Muscle of arm (tissue), 12 donors: ENCODE data around the gene SUPT4H1. TPM values are rescaled to one million over a fixed set of nuclear protein-coding genes. Genes with fewer than 3 reads are reported as not detected.

Experiments
- DNase-seq: peaks from one replicate; pipeline ENCODE4 v3.0.0-alpha.2; 2013
- polyA plus RNA-seq, 12 donors: library from polyadenylated mRNA; unstranded; fragments of 120-200 nt; gene quantifications; one replicate each; pipeline ENCODE4 v1.2.1, GENCODE V29; 2013; ENCODE audit not compliant: insufficient read length in 12 of 12

Gene SUPT4H1
- polyA plus RNA-seq, 12 donors: 70.2 to 104 (median 87.3) TPM; not detected in 1

DNA sequence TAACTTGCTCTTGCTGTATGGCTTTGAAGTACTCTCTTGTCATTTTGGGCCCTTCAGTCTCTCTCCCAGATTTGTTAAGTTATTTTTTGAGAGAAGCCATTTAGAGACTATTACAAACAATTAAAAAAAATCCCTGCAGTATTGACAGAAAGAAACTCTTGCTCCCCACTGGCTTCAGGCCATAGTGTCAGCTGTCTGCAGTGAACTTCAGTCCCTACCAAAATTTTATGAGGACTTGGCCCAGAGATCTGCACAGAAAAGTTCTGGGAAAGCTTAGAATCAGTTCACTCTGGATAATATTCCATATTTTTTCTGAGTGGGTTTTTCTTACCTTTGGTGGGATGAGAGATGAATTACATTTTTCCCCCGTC, 30.9 kb upstream of the SUPT4H1 start:
- DNase-seq: peak; percentile 15

DNA sequence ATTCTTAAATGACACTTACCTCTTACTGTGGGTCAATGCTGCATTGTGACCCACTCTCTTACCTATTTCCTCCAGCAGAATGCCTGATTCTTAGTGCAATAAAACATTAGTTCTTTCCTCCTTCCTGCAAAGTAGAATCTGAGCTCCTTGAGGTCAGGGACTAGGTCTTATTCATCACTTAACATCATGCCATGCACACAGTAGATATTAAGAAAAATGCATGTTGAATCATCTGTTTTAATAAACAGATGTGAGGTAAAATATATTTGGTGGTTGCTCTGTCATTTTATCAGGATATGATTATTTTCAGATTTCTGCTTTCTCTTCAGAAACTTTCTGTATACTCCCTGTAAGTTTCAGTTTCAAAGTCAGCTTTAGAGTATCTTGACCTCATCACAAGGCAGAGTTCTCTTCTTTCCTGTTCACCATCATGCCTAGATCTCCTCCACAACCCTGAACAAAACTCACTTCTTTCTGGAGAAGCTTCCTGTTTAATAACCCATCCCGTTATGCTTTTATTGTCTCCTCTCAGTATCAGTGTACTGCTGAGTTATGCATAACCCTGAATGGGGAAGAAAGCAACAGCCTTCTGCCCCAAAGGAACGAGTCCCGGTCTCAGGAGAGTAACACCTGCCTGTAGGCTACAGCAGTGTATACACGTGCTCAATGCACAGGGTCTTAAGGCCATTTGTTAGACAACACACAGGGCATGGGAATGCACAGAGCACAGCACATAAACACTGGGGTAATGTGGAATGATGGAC, 30.3 kb upstream of the SUPT4H1 start:
- DNase-seq: no peak

DNA sequence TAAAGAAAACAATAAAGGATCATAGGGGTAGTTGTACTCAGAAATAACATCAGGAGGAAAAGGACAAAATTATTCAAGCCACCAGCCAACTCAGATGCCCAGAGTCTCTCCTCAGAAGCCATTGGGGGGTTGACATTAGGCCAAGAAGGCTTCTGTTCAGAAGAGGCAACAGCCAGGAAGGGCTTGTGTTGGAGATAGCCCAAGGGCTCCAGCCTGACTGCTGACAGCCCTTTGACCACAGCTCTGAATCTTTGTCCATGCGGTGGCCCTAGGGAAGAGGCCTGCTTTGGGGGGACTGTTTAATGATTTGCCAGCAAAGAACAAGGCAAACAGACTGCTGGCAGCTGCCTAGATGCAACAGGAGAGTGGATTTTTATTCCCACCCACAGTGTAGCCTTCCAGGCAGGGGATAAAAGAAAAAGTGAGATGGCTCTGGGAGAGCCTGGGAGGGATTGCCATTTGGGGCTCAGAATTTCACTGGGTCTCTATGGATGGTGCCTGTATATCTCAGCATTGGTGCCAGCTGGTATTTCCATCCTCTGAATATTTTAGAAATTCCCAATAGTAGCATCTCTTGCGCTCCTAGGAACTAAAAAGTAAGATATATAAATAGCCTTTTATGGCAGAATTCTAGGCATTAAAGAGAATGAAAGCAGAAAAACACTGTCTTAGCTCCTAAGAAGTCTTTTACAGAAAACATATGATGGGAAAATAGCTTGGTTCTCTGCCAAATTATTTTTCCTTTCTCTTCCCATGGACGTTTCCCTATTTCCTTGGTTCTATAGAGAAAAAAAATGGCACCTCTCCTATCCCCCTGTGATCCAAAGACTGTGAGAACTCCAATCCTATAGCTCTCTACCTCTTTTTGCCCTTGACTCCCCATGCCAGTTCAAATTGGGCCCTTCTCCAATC, 29.4 kb upstream of the SUPT4H1 start:
- no peak for DNase-seq

DNA sequence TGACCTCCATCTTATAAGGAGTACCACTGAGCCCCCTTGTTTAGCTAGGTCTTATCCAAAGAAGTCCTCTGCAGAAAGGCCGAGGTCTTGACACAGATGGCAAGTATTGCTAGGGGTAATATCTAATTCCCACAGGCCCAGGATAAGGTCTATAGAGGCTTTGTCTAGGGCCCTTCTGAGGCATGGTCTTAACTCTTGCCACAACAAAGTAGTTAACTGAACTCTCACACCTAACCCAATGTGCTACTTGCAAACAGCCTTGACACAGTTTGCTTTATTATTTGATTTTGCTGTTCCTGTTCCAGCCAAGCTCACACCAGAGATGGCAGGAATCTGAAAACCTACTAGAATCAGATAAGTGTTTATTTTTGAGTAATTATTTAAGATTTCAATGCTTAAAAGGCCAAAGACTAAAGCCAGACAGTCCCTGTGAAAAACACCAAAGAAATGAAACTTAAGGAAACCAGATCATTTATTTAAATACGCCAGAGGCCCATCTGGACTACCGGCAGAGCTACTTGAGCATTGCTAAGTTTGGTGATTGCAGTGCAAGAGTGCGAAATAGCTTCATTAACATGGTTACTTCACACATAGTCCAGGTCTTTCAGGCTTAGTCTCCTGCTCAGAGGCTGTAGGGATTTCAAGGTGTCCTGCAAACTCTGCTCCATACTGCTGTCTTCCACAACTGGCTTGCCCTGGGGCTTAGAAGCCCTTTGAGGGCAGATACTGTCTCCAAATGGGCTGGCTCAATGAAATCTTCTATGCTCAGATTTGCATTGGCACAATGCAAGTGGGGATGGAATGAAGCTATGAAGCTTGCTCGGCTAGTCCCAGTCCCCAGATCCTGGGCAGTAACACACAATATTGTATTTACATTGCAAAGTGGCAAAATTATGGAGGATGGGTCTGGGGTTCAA, 28.5 kb upstream of the SUPT4H1 start:
- DNase-seq: no peak

DNA sequence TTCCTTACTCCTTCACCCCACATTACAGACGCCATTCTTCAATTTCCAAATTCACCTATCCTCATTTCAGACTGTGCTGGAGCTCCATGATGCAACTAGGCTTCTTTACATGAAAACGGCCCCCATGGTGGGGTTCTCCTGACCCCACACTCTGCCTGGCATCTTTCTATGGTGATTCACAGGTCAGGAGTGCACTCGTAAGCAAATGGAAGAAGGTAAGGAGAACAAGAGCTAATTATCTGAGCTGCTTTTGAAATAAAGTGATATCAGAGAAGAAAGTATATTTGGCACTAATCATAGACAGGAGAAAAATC, 27.5 kb upstream of the SUPT4H1 start:
- no peak for DNase-seq

DNA sequence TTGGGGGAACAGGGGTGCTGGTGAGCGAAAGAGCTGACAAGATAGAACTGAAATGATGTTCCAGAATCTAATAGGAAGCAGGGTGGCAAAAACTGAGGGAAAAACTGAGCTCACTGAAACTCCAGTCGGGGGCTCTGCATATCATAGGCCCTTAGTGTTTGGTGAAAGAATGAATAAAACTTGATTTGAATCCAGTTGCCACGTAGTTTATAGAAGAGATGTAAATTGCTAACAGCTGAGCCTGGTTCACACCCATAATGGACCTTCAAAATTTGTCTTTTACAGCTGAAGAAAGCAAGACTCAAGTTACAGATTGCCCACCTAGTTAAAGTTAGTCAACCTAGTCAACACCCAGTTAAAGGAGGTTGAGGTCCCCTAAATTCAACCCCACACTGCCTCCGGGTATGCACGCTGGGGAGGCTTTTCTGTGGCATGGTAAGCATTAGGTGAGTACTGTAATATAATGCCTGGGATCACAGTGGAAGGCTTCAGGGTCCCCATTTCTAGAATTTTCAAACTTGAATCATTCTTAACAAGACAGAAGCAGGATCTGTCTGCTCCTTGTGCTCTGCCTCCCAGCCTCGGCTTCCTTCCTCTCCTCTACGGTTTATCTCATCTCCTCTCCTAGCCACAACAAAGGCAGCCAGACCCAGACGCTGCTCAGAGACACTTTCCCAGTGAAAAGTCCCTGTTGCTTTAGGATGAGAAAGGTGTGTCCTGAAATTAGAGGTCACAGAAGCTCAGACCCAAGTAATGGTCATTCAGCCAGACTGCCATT, 26.9 kb upstream of the SUPT4H1 start:
- no peak for DNase-seq

DNA sequence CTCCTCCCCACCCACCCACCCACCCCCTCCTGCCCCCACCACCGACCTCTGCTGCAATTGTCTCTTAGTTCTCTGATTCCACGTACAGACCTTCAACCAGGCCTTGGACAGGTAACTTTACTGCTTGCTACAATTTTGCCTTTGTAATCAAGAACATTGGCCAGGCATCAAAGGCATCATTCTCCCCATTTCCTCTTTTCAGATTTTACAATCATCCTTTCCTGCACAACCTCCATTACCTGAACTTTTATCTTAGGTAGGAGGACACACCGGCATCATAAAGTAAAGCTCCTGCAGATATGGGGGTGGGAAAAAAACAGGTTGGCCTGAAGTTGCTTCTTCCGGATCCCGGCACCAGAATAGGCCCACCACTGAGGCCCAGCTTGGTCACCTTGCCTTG, 25.7 kb upstream of the SUPT4H1 start:
- no peak for DNase-seq

DNA sequence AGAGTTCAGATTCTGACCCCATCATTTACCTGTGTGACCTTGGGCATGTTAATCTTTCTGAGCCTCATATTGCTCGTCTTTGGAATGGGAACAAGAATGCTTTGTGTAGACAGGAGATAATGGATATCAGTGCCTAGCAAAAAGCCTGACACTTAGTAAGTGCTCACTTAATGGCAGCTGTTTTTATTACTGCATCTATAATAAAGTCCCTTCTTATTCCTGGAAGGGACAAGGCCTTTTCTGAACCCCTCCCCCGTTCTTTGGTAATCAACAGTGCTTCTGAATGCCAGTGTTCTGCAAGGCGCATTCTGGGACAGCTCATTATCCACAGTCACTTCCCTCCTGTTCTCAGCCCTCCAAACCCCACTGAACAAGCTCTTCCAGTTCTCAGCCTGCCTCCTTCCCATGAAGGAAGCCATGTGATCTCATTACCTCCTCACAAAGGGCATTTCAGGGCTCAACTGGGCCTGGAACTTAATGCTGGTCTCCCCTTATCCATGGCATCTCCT, 25.1 kb upstream of the SUPT4H1 start:
- DNase-seq: no peak

DNA sequence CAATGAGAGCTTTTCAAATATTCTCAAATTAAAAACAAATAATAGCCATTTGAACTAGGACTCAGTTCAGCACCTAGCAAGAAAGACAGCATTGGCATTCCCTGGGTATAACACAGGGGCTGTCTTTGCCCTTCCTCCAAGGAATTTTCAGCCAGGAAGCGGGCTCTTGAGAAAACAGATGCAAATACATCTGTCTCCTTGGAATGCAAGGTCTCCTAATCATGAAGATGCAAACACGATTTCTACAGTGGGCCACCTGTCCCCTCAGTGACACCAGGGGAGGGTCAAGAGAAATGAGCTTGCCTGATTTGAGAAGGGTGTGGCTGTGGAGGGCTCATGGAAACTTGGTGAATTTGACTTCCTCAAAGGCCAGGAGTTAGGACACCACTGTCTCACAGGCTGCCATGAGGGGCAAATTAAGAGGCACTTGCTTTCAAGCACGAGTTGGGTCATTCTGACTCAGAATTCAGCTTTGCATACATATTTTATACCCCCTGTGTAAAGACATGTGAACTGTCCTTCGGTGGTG, 24.5 kb upstream of the SUPT4H1 start:
- DNase-seq: no peak

DNA sequence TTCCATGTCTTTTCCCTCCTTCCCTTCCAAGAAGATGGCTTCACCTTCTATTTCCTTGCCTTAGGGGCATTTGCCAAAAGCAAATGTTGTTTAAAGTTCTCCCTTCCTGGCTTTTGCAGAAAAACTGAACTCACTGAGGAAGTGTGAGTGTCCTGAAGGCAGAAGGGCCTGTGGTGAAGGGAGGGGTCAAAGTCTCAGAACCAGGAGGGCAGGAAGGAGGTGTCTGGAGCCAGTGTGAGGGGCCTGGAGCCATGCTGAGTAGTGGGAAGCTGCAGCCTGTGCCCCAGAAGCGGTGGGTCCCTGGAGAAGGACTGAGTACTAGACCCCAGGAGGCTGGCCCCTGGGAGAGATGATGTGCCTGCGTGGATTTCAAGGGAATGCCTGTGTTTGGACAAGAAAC, 23.8 kb upstream of the SUPT4H1 start:
- no peak for DNase-seq

DNA sequence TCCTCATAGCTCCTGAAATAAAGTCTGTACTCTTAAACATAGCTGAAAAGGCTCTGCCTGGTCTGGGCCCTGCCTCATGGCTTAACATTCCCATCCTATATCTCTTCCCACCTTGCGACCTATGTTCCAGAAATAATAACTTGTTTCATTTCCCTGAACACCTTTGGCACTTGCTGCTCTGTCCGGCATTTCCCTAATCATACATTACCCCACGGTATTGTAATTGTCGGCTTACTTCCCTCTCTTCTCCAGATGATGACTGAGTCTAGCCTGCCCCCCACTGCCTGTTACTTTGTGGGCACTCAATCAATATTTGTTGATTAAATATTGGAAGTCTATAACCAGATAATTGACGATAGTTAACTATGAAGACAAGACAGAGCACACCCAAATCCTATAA, 23.3 kb upstream of the SUPT4H1 start:
- no peak for DNase-seq

DNA sequence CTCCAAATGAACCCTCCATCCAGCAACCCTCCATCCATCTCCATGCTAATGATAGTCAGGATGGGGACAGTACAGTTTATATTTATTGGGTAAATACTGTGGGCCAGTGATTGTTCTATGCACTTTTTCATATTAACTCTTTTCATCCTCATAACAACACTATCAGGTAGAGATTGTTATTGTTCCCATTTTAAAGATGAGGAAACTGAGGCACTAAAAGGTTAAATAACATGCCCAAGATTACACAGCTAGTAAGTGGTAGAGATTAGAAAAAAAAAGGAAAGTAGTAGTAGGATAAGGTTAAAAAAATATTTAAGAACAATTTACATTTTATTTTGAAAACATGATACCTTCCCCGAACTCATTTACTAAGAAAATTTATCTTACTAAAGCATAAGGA, 21.9 kb upstream of the SUPT4H1 start:
- DNase-seq: no peak

DNA sequence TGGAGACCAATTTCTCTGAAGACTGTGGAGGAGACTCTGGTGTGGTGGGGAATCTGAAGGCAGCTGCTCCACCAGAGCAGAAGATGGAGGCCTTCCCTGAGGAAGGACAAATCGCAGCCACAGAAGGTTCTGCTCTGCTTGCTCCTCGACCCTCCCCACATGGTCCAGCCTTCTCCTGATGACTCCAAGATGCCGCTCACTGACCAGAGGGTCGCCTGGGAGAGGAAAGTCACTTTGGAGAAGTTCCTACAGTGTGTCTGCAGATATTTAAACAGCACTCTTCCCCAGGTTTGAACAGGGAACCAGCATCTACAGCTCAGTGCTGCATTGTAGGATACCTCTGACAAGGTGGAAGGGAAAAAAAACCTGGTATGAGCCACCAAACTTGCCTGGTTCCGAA, 21.0 kb upstream of the SUPT4H1 start:
- DNase-seq: no peak

DNA sequence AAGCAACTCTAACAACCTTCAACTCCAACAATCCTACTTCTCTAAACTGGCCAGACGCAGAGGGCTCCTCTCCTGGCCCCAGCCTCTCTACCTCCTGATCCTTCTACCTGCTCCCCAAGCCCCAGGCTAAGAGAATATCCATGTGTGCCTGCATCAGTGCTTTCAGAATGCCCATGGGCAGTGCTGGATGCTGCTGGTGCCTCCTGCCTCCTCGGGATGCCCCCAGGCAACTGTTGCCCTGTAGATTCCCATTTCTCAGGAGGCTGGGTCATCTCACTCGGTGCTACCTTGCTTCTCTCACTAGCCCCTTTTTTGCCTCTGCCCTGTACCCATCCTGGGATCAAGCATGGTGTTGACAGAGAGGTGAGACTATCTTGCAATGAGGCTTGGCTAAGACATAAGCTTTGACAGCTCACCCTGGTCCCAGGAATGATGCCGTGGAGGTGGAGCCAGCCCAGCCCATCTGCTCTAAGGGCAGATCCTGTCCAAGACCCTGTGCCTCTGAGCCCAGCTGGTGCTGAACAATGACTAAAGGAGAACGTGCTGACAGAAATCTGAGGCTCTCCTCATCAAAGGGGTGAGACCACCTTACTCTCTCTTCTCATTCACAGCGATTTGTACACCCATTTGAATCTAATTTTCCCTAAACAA, 19.4 kb upstream of the SUPT4H1 start:
- DNase-seq: no peak

DNA sequence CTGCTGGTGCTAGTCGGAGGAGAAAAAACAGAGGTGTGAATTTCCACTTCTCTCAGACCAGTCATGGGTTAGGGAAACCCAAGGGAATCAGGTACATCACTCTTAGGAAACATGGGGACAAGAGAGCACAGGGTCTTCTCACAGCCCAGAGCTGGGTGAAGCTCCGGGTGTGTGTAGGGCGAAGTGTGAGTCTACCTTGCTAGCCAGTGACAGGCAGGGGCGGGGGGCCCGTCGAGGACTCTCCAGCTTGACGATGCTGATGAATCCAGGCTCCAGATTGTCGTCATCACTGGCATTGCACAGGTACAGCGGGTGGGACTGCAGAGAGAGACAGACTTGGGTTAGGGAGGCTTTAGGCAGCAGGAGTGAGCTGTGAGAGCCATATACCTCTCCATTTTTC, 18.7 kb upstream of the SUPT4H1 start:
- DNase-seq: no peak

DNA sequence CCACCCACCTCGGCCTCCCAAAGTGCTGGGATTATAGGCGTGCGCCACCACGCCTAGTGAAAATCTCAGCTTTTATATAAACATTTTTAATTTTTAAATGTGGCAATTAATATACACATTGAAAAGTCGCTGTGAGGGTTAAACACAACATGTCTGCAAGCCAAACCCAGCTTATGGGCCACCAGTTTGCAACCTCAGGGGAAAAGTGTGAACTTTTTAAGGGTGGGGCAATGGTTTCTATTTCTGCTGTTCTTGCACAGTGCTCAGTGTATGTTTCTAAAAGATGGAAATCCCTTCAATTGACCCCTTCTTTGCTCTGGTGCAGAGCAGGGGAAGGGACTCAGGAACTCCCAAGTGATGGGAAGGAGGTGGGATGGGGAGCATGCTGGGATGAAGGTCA, 18.3 kb upstream of the SUPT4H1 start:
- no peak for DNase-seq

DNA sequence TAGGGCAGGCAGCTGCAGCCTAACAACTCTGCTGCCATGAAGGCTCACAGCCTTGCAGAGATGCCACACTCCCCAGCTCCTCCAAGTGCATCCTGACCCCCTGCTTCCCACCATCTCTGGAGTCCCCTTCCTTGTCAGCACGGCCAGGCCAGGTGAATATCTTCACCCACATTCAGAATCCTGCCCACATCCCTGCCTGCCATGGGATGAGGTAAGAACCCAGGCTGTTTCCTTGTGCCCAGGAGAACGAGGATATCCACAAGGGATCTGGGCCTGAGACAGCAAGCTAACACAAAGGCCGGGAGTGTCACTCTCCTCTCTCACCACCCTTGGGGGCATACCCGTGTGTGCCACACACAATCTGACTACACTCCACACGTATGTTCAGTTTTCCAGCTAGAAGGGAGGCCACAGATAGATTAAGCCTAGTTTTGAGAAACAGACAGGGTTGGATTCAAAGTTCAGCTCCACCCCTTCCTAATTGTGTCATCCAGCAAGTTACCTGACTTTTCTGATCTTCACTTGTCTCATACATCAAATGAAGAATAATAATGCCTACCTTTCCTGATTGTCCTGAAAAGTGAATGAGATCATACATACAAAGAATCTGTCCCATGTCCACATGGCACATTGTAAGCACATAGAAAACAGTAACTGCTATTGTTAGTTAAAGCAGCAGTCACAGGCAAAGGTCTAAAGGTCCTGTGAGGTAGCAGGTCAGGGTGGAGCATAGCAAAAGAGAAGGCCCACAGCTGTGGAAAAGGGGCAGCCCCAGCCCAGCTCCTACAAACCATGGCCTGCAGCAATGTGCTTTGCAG, 17.4 kb upstream of the SUPT4H1 start:
- DNase-seq: no peak

DNA sequence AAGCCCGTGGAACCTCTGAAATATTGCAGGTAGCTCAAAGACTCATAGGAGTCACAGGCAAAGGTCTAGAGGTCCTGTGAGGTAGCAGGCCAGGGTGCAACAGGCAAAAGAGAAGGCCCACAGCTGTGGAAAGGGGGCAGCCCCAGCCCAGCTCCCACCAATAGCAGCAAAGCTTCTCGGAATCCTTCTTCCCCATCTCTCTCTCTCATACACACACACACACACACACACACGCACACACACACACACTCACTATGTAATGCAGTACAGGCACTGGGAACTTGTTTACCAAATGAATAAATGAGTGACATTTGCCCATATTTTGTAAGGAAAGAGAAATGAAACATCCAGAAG, 16.8 kb upstream of the SUPT4H1 start:
- no peak for DNase-seq

DNA sequence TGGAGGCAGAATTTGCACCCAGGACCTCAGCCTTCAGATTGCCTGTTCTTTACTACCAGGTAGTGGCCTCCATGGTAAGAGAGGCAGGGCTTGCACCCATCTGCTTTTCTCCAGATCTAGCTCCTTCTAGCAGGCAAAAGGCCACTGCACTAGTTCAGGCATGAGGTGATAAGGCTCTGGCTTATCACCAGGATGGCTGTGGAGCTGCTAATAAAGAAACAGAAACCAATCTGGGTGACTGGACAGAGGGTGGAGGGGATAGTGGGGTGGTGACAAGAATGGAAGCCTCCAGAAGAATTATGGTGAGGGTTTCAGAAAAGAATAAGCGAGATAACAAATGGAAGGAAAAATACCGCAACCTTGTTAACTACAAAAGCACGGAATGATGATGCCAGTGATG, 15.5 kb upstream of the SUPT4H1 start:
- DNase-seq: no peak
